K562 (cell line): ENCODE measurements around the gene BCKDK.

Source experiments
- KDM1A ChIP-seq, 2 experiments: fragments of 450-650 bp; IDR thresholded peaks; 2 replicates each; pipeline ENCODE4 v1.6.1; 2016; ENCODE audit warnings: mild to moderate bottlenecking in 2 of 2
- ZNF174 ChIP-seq: fragments of 250-450 bp; sonication (Bioruptor Pico); IDR thresholded peaks from 2 replicates; pipeline ENCODE4 v1.4.0; 2020; ENCODE audit warnings: mild to moderate bottlenecking
- TF ChIP-seq, protein P1 (sequence below): fragments of 250-450 bp; sonication (Bioruptor Pico); IDR thresholded peaks from 2 replicates; pipeline ENCODE4 v1.4.0; 2020; ENCODE audit warnings: mild to moderate bottlenecking, moderate library complexity

DNA sequence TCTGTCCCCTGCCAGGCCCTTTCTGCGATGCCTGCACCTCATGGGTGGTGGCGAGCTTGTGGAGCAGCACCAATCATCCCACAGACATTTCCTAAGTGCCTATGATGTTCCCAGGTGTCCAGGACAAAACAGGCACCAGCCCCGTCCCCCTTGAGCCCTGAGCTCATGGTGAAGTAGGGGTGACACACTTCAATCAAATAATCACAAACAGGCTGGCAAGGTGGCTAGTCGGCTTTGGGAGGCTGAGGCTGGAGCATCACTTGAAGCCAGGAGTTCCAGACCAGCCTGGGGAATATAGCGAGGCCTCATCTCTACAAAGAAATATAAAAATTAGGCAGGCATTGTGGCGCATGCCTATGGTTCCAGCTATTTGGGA is 28.1 kb downstream of the BCKDK start:
- TF ChIP-seq ZNF174 (CRISPR knock-in tag) (no peak), KDM1A (IDR thresholded peaks at IDR 0.05) (no peak)
- TF ChIP-seq, protein P1, sequence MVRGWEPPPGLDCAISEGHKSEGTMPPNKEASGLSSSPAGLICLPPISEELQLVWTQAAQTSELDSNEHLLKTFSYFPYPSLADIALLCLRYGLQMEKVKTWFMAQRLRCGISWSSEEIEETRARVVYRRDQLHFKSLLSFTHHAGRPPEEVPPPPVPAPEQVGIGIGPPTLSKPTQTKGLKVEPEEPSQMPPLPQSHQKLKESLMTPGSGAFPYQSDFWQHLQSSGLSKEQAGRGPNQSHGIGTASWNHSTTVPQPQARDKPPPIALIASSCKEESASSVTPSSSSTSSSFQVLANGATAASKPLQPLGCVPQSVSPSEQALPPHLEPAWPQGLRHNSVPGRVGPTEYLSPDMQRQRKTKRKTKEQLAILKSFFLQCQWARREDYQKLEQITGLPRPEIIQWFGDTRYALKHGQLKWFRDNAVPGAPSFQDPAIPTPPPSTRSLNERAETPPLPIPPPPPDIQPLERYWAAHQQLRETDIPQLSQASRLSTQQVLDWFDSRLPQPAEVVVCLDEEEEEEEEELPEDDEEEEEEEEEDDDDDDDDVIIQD (CRISPR knock-in tag): no peak
